Endometrial microvascular endothelial cells (primary cell): ENCODE data around the gene FAM135A. TPM values are rescaled to one million over a fixed set of nuclear protein-coding genes. Genes with fewer than 3 reads are reported as not detected.
"Not testable (repeated sequence)": the region's sequence is repeated elsewhere in the genome, so short reads cannot be mapped to it uniquely, and the experiment has no call there.

Experiments
- in situ Hi-C: cut with HindIII; loops from 2 replicates; pipeline ENCODE4 v1.10.0; 2017; ENCODE audit warnings: low sequenced_read_pairs, low pct_unique_long_range_greater_than_20kb; ENCODE audit errors: inconsistent ontology term
- total RNA-seq: library from RNA; depleted of rRNA; stranded (reverse); fragments of >200 nt; gene quantifications from one replicate; pipeline ENCODE4 v1.2.3, GENCODE V29; 2015; ENCODE audit errors: inconsistent ontology term

Gene FAM135A
- total RNA-seq, 1 donor from 2014 or later: 6.6 TPM

DNA sequence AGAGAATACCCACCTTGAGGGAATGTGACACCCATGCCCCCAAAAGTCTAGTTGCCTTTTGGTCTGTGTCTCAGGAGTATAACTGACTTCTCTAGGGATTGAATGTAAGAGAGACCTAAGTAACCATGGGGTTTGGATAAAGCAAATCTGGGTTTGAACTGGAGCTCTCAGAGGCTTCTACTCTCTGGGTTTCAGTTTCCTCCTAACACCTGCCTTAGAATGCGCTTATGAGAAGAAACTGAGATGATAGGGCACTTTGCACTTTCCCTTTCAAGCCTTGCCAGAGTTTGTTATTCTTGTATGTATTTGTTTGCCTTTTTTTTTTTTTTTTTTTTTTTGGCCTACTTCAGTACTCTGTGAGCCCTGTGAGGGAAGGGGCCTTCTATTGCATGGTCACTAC, 172.8 kb downstream of the FAM135A start:
- in situ Hi-C loops: no loop called here

DNA sequence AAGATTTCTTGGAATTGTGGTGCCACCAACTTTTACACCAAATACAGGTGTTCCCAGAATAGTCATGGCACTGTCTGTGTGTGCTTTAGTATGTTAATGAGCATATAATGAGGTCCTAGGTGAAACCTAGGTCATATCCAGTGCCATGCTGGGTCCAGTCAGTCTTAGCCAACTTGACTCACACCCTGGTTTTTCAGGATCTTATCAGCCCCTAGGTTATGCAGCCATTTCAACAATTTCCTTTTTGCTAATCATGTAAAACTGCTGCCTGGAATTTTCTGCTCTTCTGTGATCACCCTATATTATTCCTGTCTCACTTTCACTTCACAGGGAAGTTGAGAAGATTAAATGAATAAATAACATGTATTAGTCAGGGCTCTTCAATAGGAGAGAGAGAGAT, 177.1 kb downstream of the FAM135A start:
- in situ Hi-C loops: no loop called here

DNA sequence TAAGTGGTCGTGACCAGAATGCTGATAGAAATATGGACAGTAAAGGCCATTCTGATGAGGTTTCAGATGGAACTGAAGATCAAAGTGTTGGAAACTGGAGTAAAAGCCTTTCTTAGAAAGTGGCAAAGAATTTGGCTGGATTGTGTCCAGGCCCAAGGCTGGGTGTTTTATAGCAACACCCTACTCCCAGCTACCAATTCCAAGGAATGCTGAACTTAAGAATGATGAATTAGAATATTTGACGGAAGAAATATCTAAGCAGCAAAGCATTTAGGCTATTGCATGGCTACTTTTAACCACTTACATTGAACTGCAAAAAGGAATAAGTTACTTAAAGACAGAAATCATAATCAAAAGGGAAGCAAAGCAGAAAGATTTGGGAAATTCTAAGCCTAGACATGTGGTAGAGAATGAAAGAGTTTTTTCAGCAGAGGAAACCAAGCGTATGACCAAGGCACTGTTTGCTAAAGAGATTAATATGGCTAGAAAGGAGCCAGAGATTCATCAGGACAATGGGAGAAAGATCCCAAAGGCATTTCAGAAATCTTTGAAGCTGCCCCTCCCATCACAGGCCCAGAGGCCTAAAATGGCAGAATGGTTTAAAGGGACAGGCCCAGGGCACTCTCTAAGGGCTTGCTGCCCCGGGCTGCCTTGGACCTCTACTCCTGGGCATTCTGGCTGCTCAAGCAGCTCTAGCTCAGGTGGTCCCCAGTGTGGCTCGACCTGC, 179.2 kb downstream of the FAM135A start:
- in situ Hi-C loops: no loop called here

DNA sequence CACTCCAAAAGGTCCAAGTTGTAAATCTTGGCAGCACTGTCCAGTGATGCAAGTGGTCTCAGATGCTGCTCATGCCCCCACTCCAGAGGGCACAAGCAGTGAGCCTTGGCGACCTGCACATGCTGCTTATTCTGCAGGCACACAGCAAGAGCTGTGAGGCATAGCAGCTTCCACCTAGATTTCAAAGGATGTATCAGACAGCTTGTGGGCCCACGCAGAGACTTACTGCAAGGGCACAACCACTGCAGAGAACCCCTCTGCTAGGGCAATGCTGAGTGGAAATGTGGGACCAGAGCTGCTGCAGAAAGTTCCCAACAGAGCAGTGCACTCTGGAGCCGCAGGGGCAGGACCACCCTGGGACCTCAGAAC, 179.8 kb downstream of the FAM135A start:
- in situ Hi-C loops: no loop called here

DNA sequence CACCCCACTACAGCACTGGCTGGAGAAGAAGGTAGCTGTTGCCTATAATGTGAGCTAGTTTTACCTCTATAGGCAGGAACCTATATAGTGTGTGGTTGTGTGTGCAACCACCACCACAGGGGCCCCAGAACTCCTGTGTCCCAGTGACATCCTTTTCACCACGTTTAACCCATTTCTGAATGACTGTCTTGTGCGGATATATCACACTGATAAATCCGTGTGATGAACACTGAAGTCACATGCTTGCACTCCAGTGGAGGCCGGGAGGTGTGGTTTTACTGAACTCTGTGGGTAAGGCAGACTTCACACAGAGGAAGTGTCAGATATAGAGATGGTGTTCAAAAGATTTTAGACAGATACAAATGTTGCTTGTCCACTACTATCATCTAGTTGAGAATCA, 185.9 kb downstream of the FAM135A start:
- in situ Hi-C loops: no loop called here

DNA sequence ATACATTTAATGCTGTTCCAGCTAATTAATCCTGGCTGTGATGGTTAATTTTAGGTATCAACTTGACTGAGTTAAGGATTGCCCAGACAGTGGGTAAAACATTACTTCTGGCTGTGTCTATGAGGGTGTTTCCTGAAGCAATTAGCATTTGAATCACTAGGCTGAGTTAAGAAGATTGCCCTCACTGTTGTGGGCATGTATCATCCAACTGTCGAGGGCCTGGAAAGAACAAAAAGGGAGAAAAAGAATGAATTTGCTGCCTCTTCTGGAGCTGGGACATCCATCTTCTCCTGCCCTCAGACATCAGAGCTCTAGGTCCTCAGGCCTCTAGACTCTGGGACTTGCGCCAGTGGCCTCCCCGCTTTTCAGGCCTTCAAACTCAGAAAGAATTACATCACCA, 187.7 kb downstream of the FAM135A start:
- in situ Hi-C loops: no loop called here

DNA sequence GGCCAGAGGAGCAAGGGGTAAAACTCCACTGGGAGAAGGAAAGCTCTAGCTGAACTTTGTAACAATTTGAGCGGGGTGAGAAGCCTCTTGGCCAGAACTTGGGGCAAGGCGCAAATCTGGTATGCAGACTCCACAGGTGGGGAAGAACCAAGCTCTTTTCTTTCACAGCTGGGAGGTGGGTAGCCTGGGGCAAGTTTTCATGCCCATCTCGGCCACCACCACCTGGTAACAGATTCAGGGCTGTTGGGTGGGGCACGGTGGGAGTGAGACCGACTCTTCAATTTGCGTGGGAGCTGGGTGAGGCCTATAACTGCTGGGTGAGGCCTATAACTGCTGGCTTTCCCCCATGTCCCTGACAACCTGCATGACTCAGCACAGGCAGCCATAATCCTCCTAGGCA, 190.9 kb downstream of the FAM135A start:
- in situ Hi-C loops: no loop called here

DNA sequence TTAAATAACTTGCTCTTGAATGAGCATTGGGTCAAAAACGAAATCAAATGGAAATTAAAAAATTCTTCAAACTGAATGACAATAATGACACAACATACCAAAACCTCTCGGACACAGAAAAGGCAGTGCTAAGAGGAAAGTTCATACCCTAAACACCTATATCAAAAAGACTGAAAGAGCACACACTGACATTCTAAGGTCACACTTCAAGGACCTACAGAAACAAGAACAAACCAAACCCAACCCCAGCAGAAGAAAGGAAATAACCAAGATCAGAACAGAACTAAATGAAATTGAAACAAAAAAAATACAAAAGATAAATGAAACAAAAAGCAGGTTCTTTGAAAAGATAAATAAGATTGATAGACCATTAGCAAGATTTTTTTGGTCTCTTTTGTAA, 194.1 kb downstream of the FAM135A start:
- in situ Hi-C loops: not testable (repeated sequence)

DNA sequence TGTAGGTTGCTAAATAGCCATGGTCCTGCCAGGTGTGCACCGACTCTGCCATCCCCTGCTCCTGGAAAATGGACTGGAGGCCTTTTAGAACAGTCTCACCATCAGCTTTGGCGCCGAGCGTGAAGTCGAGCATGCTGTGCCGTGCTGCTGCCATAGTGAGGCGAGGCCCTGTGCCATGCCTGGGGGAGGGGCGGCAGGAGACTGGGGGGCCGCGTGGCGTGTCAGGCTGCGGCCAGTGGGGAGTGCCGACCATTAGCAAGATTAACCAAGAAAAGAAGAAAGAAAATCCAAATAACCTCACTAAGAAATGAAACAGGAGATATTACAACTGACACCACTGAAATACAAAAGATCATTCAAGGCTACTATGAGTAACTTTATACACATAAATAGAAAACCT, 195.9 kb downstream of the FAM135A start:
- in situ Hi-C loops: not testable (repeated sequence)

Other genes starting within 250 kb of the FAM135A start
- not detected for gene COL9A1, start 110.4 kb upstream of the FAM135A start, total RNA-seq
- 4.2 TPM for gene SDHAF4, start 153.4 kb downstream of the FAM135A start, total RNA-seq